K562 (cell line): Measurements from ENCODE around the gene SHTN1.

Source experiments
- BRD4 ChIP-seq: fragments of 200-600 bp; sonication (generic); IDR thresholded peaks from 2 replicates; pipeline ENCODE4 v1.6.1; 2017; ENCODE audit warnings: inconsistent platforms
- HMGN3 ChIP-seq: IDR thresholded peaks from 2 replicates; pipeline ENCODE4 v1.6.1; 2011; ENCODE audit warnings: borderline replicate concordance, low read depth, mild to moderate bottlenecking, mixed read lengths, low read length; ENCODE audit not compliant: insufficient read length; ENCODE audit errors: extremely low read depth
- POLR2A ChIP-seq: fragments of 450-650 bp; conservative IDR thresholded peaks from 2 replicates; pipeline ENCODE4 v1.6.1; 2016
- POLR2AphosphoS5 ChIP-seq: IDR thresholded peaks from 2 replicates; pipeline ENCODE4 v1.6.1; 2011; ENCODE audit warnings: mild to moderate bottlenecking, low read depth, low read length, moderate library complexity; ENCODE audit not compliant: control insufficient read depth, insufficient read depth
- TF ChIP-seq, protein P1 (sequence below): sonication (generic); formaldehyde crosslinking; IDR thresholded peaks from 2 replicates; pipeline ENCODE4 v1.8.0; 2022; ENCODE audit warnings: missing genetic modification reagents, mild to moderate bottlenecking, moderate library complexity, borderline replicate concordance
- TF ChIP-seq, protein P2 (sequence below), 3 experiments: IDR thresholded peaks in 2 of 3; conservative IDR thresholded peaks in 1 of 3; 2 replicates each; pipeline ENCODE4 v1.5.1; 2011 to 2012; ENCODE audit warnings: low read length in 3 of 3, mild to moderate bottlenecking in 3 of 3, control low read depth in 2 of 3, improper control_type of control experiment in 1 of 3, inconsistent platforms in 1 of 3, low read depth in 1 of 3, mixed read lengths in 1 of 3, moderate library complexity in 1 of 3; ENCODE audit not compliant: insufficient read depth in 2 of 3

DNA sequence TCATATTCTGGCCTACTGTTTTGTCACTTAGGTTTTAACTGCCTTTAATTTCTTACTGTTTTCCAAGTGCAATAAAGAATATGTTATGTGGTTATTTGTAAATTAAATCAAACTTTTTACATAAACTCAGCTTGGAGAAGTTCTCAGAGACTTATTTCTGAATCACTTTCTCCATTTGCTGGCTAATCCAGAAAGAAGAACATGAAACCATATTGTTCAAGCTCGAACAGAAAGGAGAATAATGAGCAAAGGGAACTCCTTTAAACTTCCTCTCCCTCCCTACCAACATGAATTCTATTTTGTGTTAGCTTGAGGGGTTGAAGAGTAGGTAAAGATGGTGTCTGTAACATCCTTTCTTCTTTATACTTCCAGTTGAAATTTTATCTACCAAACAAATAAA lies 52.3 kb downstream of the SHTN1 start:
- TF ChIP-seq POLR2A (no peak), POLR2AphosphoS5 (no peak), HMGN3 (no peak), BRD4 (no peak)
- TF ChIP-seq, protein P1, sequence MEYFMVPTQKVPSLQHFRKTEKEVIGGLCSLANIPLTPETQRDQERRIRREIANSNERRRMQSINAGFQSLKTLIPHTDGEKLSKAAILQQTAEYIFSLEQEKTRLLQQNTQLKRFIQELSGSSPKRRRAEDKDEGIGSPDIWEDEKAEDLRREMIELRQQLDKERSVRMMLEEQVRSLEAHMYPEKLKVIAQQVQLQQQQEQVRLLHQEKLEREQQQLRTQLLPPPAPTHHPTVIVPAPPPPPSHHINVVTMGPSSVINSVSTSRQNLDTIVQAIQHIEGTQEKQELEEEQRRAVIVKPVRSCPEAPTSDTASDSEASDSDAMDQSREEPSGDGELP = no peak
- TF ChIP-seq, protein P2, sequence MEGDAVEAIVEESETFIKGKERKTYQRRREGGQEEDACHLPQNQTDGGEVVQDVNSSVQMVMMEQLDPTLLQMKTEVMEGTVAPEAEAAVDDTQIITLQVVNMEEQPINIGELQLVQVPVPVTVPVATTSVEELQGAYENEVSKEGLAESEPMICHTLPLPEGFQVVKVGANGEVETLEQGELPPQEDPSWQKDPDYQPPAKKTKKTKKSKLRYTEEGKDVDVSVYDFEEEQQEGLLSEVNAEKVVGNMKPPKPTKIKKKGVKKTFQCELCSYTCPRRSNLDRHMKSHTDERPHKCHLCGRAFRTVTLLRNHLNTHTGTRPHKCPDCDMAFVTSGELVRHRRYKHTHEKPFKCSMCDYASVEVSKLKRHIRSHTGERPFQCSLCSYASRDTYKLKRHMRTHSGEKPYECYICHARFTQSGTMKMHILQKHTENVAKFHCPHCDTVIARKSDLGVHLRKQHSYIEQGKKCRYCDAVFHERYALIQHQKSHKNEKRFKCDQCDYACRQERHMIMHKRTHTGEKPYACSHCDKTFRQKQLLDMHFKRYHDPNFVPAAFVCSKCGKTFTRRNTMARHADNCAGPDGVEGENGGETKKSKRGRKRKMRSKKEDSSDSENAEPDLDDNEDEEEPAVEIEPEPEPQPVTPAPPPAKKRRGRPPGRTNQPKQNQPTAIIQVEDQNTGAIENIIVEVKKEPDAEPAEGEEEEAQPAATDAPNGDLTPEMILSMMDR (IDR thresholded peaks at IDR 0.05 in 2 of 3, conservative IDR thresholded peaks at IDR 0.05 in 1 of 3; ENCODE audit: insufficient read depth in 2 of 3, low read depth in 1 of 3, low read length in 3 of 3) = no peak
